HFFc6 (cell line): ENCODE results near the gene NHLRC1. TPM values are rescaled to one million over a fixed set of nuclear protein-coding genes. Genes with fewer than 3 reads are reported as not detected.

ENCODE experiments used
- DNase-seq: peaks from one replicate; pipeline ENCODE4 v3.0.0-alpha.2; 2018
- H3K27ac Mint-ChIP-seq: 2 replicates; pipeline ENCODE4 v1.8.0; 2020; ENCODE audit warnings: mild to moderate bottlenecking, mixed read lengths
- H3K27me3 Mint-ChIP-seq: 2 replicates; pipeline ENCODE4 v1.8.0; 2021; ENCODE audit warnings: mild to moderate bottlenecking, moderate library complexity, mixed read lengths; ENCODE audit not compliant: insufficient read depth
- H3K36me3 Mint-ChIP-seq: 2 replicates; pipeline ENCODE4 v1.8.0; 2021; ENCODE audit warnings: low read depth, mixed read lengths
- H3K4me1 Mint-ChIP-seq: 2 replicates; pipeline ENCODE4 v1.8.0; 2020; ENCODE audit warnings: low read depth, mixed read lengths
- H3K4me3 Mint-ChIP-seq: 2 replicates; pipeline ENCODE4 v1.8.0; 2020; ENCODE audit warnings: mild to moderate bottlenecking, moderate library complexity, mixed read lengths
- H3K9me3 Mint-ChIP-seq: 2 replicates; pipeline ENCODE4 v1.8.0; 2020; ENCODE audit warnings: mild to moderate bottlenecking, mixed read lengths
- total RNA-seq, 6 experiments: library from RNA; stranded (reverse); fragmentation: NEBNext Ultra II Directional; extraction: Animal tissue kit (Norgen Biotek cat#: 25700); gene quantifications; 2 replicates in 1 of 6; 3 replicates in 5 of 6; pipeline ENCODE4 v1.2.3, GENCODE V29; 2021
- TF ChIP-seq, protein P1 (sequence below): fragments of 200-600 bp; sonication (generic); IDR thresholded peaks from 2 replicates; pipeline ENCODE4 v1.5.0; 2021; ENCODE audit warnings: antibody characterized with exemption, mild to moderate bottlenecking

Gene NHLRC1
- total RNA-seq, 6 experiments from 2014 or later = 1.2 to 1.9 (median 1.4) TPM

- TF ChIP-seq, protein P1, sequence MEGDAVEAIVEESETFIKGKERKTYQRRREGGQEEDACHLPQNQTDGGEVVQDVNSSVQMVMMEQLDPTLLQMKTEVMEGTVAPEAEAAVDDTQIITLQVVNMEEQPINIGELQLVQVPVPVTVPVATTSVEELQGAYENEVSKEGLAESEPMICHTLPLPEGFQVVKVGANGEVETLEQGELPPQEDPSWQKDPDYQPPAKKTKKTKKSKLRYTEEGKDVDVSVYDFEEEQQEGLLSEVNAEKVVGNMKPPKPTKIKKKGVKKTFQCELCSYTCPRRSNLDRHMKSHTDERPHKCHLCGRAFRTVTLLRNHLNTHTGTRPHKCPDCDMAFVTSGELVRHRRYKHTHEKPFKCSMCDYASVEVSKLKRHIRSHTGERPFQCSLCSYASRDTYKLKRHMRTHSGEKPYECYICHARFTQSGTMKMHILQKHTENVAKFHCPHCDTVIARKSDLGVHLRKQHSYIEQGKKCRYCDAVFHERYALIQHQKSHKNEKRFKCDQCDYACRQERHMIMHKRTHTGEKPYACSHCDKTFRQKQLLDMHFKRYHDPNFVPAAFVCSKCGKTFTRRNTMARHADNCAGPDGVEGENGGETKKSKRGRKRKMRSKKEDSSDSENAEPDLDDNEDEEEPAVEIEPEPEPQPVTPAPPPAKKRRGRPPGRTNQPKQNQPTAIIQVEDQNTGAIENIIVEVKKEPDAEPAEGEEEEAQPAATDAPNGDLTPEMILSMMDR = no peak
- Mint-ChIP-seq H3K9me3 (peaks cover 9% of the 10 kb centered on the region; the same call in 1 of the 2 replicates), H3K36me3 (peaks cover 11% of the 10 kb centered on the region), H3K27ac (no peak overlapping the region), H3K4me3 (no peak overlapping the region), H3K27me3 (peaks cover 5% of the 10 kb centered on the region), H3K4me1 (no peaks in the 10 kb centered on the region)
- DNase-seq = no peak
Observed at GRCh38 chr6:18070486-18070885, 52.0 kb downstream of the NHLRC1 start.

Other genes starting within 250 kb of the NHLRC1 start
- gene KIF13A, start 135.0 kb downstream of the NHLRC1 start, total RNA-seq = 10 to 100 TPM; 63.7 to 72.8 (median 66.4) TPM
- gene TPMT, start 32.4 kb upstream of the NHLRC1 start, total RNA-seq = 10 to 100 TPM; 15.5 to 23.1 (median 21.2) TPM
- gene KDM1B, start 32.7 kb upstream of the NHLRC1 start, total RNA-seq = 10 to 100 TPM; 17.4 to 20.9 (median 19.1) TPM
- gene DEK, start 141.9 kb upstream of the NHLRC1 start, total RNA-seq = 100 to 1,000 TPM in 5 of 6 experiments, 10 to 100 TPM in 1; 76.7 to 144 (median 132) TPM